Neutrophil (primary cell): ENCODE measurements around the gene INPP4B.

Experiments
- H3K27ac ChIP-seq: fragments of 200-600 bp; sonication (generic); 2 replicates; pipeline ENCODE4 v1.5.1; 2016; ENCODE audit warnings: mild to moderate bottlenecking, moderate library complexity
- H3K27me3 ChIP-seq: fragments of 200-600 bp; sonication (generic); 2 replicates; pipeline ENCODE4 v1.6.0; 2016; ENCODE audit warnings: mild to moderate bottlenecking
- H3K36me3 ChIP-seq: fragments of 200-600 bp; sonication (generic); 2 replicates; pipeline ENCODE4 v1.5.1; 2017
- H3K4me1 ChIP-seq, 2 experiments: fragments of 200-600 bp in 1 of 2; sonication (generic) in 1 of 2; 1 replicate in 1 of 2; 2 replicates in 1 of 2; pipeline versions ENCODE4 v1.5.1 to v1.6.1; 2013 to 2016; ENCODE audit warnings: low read depth in 1 of 2, low read length in 1 of 2, mild to moderate bottlenecking in 1 of 2, moderate library complexity in 1 of 2; ENCODE audit not compliant: control insufficient read depth in 1 of 2, insufficient read depth in 1 of 2
- H3K4me3 ChIP-seq, 2 experiments: fragments of 200-600 bp in 1 of 2; sonication (generic) in 1 of 2; 1 replicate in 1 of 2; 2 replicates in 1 of 2; pipeline ENCODE4 v1.5.1; 2013 to 2016; ENCODE audit warnings: low read depth in 1 of 2, low read length in 1 of 2, mild to moderate bottlenecking in 1 of 2, moderate library complexity in 1 of 2
- H3K9me3 ChIP-seq: fragments of 200-600 bp; sonication (generic); 2 replicates; pipeline ENCODE4 v1.5.1; 2016
- TF ChIP-seq, protein P1 (sequence below): fragments of 200-600 bp; sonication (generic); IDR thresholded peaks from 2 replicates; pipeline ENCODE4 v1.5.1; 2016; ENCODE audit warnings: antibody characterized with exemption

INPP4B gene

GRCh38 chr4:142615324-142615665 lies 230.8 kb downstream of the INPP4B start:
- no peak overlapping the region for H3K27ac ChIP-seq
- H3K4me1 ChIP-seq = no peaks in the 10 kb centered on the region
- no peak overlapping the region for H3K4me3 ChIP-seq
- no peaks in the 10 kb centered on the region for H3K27me3 ChIP-seq
- no peaks in the 10 kb centered on the region for H3K9me3 ChIP-seq
- no peaks in the 10 kb centered on the region for H3K36me3 ChIP-seq
- TF ChIP-seq, protein P1, sequence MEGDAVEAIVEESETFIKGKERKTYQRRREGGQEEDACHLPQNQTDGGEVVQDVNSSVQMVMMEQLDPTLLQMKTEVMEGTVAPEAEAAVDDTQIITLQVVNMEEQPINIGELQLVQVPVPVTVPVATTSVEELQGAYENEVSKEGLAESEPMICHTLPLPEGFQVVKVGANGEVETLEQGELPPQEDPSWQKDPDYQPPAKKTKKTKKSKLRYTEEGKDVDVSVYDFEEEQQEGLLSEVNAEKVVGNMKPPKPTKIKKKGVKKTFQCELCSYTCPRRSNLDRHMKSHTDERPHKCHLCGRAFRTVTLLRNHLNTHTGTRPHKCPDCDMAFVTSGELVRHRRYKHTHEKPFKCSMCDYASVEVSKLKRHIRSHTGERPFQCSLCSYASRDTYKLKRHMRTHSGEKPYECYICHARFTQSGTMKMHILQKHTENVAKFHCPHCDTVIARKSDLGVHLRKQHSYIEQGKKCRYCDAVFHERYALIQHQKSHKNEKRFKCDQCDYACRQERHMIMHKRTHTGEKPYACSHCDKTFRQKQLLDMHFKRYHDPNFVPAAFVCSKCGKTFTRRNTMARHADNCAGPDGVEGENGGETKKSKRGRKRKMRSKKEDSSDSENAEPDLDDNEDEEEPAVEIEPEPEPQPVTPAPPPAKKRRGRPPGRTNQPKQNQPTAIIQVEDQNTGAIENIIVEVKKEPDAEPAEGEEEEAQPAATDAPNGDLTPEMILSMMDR = no peak

DNA sequence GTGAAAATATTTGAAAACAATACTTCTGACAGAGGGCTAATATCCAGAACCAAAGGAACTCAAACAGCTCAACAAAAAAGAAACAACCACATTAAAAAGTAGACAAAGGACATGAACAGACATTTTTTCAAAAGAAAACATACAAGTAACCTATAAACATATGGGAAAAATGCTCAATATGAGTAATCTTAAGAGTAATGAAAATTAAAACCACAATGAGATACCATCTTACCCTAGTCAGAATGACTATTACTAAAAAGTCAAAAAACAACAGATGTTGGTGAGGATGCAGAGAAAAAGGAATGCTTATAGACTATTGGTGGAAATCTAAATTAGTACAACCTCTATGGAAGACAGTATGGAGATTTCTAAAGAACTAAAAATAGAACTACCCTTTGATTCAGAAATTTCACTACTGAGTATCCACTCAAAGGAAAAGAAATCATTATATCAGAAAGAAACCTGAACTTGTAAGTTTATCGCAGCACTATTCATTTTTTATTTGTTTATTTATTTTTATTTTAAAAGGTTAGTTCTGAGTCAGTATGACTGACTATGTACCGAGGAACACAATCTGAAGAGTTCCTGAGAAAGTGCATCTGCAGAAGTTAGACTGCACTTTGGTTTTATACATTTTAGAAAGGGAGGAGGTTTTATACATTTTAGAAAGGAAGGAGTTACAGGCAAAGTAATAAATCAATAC lies 231.3 kb downstream of the INPP4B start:
- Histone ChIP-seq H3K36me3 (no peaks in the 10 kb centered on the region), H3K4me1 (no peaks in the 10 kb centered on the region), H3K9me3 (no peaks in the 10 kb centered on the region), H3K27ac (no peak overlapping the region), H3K4me3 (no peak overlapping the region), H3K27me3 (no peaks in the 10 kb centered on the region)
- TF ChIP-seq, protein P1 = no peak

GRCh38 chr4:142607976-142608375 lies 238.1 kb downstream of the INPP4B start:
- H3K4me1 ChIP-seq = no peaks in the 10 kb centered on the region
- no peak overlapping the region for H3K27ac ChIP-seq
- H3K36me3 ChIP-seq = no peaks in the 10 kb centered on the region
- H3K4me3 ChIP-seq = no peak overlapping the region
- TF ChIP-seq, protein P1 = no peak
- no peaks in the 10 kb centered on the region for H3K9me3 ChIP-seq
- H3K27me3 ChIP-seq = no peaks in the 10 kb centered on the region

- TF ChIP-seq, protein P1 = no peak
- H3K9me3 ChIP-seq = no peaks in the 10 kb centered on the region
- no peaks in the 10 kb centered on the region for H3K4me1 ChIP-seq
- no peaks in the 10 kb centered on the region for H3K36me3 ChIP-seq
- no peak overlapping the region for H3K27ac ChIP-seq
- H3K4me3 ChIP-seq = no peak overlapping the region
- no peaks in the 10 kb centered on the region for H3K27me3 ChIP-seq
Measured at GRCh38 chr4:142600952-142601351, 245.1 kb downstream of the INPP4B start.

GRCh38 chr4:142598132-142598531 lies 248.0 kb downstream of the INPP4B start:
- TF ChIP-seq, protein P1 = no peak

DNA sequence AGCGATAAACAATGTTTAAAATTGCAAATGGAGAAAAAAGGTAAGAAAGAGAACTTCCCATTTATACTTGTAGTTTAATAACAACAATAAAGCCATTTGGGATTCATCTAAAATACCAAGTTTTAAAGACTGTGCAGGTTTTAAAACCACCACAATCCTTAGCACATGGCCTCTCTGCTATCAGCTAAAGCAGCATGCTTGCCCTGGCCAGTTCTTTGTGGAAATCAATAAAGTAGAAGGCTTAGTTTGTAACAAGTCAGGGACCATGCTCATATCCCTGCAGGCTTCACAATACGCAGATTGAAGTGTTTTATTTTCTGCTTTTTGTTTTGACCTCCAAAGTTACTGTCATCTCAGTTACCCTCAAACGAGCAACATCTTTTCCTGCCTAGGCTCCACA lies 249.5 kb downstream of the INPP4B start:
- no peak overlapping the region for H3K27ac ChIP-seq
- no peaks in the 10 kb centered on the region for H3K4me1 ChIP-seq
- H3K4me3 ChIP-seq = no peak overlapping the region
- TF ChIP-seq, protein P1 = no peak
- H3K9me3 ChIP-seq = no peaks in the 10 kb centered on the region
- no peaks in the 10 kb centered on the region for H3K27me3 ChIP-seq
- H3K36me3 ChIP-seq = no peaks in the 10 kb centered on the region

More at GRCh38 chr4:142598132-142598531, 248.0 kb downstream of the INPP4B start:
- Histone ChIP-seq H3K4me3 (no peak overlapping the region), H3K4me1 (no peaks in the 10 kb centered on the region), H3K27me3 (no peaks in the 10 kb centered on the region), H3K27ac (no peak overlapping the region), H3K36me3 (no peaks in the 10 kb centered on the region), H3K9me3 (no peaks in the 10 kb centered on the region)
